ENCODE measurements around the gene CALR. TPM values are rescaled to one million over a fixed set of nuclear protein-coding genes. Genes with fewer than 3 reads are reported as not detected.
"Not testable (repeated sequence)": the region's sequence is repeated elsewhere in the genome, so short reads cannot be mapped to it uniquely, and the experiment has no call there.

CALR gene
- total and polyA plus RNA-seq, 2 donors (not counting 1 experiment from before 2014, with no cell fraction given) = 1,447 to 2,757 TPM

DNA sequence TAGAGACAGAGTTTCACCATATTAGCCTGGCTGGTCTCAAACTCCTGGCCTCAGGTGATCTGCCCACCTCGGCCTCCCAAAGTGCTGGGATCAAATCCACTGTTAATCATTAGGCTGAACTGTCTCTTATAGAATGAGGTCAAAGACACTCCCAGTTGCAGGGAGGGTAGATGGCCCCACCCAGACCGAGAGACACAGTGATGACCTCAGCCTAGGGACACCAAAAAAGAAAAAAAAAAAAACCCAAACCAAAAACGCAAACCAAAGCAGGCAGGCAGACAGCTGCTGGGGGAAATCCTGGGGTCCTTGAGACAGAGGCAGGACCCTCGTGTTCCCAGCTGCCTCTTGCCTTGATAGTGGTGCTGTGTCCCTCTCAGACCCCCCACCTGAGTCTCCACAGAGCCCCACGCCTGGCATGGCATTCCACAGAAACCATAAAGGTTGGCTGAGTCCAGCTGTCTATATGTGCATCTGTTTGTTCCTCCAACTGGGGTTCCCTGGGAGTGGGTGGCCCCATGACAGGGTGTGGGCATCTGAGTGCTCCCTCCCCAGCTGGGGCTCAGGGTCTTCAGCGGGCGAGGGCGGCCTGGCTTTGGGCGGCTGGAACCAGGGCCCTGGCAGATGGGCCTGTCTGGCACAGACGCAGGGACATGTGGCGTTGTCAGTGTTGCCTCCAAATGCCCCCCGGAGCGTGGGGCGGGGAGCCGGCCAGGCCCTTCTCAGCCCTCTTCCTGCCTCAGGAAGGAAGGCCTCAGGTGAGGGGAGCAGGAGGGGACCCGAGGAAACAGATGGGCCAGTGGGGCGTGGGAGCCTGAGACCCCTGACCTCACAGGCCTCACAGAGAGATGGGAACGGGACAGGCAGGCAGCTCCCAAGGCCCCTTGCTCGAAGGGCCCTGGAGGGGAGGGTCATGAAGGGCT lies 36.2 kb downstream of the CALR start:
- Histone ChIP-seq H4K20me1 (ENCODE audit: control insufficient read depth, extremely low read depth, insufficient read depth, low read length) (no peaks in the 10 kb centered on the region), H3K36me3 (ENCODE audit: control insufficient read depth, insufficient read depth, low read length) (no peaks in the 10 kb centered on the region), H3K4me1 (ENCODE audit: control insufficient read depth, extremely low read depth, insufficient read depth, low read length) (no peaks in the 10 kb centered on the region), H3K27me3 (ENCODE audit: control insufficient read depth, insufficient read depth, low read length) (no peaks in the 10 kb centered on the region), H3K27ac (ENCODE audit: insufficient read depth, low read length) (no peak overlapping the region), H3K9me3 (ENCODE audit: control insufficient read depth, insufficient read depth, low read depth, low read length) (no peaks in the 10 kb centered on the region), H3K9ac (ENCODE audit: insufficient read depth, low read length) (no peak overlapping the region), H3K79me2 (ENCODE audit: control insufficient read depth, insufficient read depth, low read length) (no peaks in the 10 kb centered on the region), H3K4me2 (ENCODE audit: extremely low read depth, insufficient read depth, low read length) (no peak overlapping the region), H3K4me3 (replicated peaks in 1 of 4; ENCODE audit: control extremely low read depth in 1 of 4, insufficient read depth in 1 of 4, low read depth in 3 of 4, low read length in 4 of 4) (no peak overlapping the region), H2AFZ (ENCODE audit: low read length) (no peak overlapping the region)
- no peak for DNase-seq (ENCODE audit: low read depth in 2 of 2)
- TF ChIP-seq, protein P1, sequence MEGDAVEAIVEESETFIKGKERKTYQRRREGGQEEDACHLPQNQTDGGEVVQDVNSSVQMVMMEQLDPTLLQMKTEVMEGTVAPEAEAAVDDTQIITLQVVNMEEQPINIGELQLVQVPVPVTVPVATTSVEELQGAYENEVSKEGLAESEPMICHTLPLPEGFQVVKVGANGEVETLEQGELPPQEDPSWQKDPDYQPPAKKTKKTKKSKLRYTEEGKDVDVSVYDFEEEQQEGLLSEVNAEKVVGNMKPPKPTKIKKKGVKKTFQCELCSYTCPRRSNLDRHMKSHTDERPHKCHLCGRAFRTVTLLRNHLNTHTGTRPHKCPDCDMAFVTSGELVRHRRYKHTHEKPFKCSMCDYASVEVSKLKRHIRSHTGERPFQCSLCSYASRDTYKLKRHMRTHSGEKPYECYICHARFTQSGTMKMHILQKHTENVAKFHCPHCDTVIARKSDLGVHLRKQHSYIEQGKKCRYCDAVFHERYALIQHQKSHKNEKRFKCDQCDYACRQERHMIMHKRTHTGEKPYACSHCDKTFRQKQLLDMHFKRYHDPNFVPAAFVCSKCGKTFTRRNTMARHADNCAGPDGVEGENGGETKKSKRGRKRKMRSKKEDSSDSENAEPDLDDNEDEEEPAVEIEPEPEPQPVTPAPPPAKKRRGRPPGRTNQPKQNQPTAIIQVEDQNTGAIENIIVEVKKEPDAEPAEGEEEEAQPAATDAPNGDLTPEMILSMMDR (conservative IDR thresholded peaks at IDR 0.05 in 1 of 2, IDR thresholded peaks at IDR 0.05 in 1 of 2; ENCODE audit: low read depth in 1 of 2, low read length in 2 of 2) = no peak
- no peak for TF ChIP-seq EZH2 (IDR thresholded peaks at IDR 0.05; ENCODE audit: low read length, missing control alignments)

DNA sequence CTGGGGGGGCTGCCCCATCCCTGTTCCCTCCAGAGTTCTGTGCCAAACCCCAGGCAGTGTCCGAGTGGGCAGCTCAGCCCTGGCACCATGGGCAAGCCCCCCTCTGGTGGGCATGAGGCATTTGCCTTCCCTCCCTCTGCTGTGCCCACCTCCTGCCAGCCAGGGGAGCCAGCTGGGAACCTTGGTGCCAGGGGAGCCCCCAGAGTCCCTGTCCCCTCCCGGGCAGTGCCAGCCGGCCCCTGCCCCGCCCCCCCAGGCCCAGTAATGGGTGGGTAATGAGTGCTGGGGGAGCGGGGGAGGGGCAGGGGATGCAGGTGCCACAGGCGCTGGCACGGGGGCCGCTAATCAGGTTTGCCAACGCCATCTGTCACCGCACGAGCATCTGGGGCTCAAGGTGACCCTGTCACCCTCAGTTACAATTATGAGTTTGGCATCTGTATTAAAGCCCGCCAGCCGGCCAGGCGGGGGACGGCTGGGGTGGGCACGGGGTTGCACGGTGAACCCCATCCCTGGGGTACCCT lies 36.9 kb downstream of the CALR start:
- H3K4me1 ChIP-seq (ENCODE audit: control insufficient read depth, extremely low read depth, insufficient read depth, low read length) = no peaks in the 10 kb centered on the region
- no peaks in the 10 kb centered on the region for H3K79me2 ChIP-seq (ENCODE audit: control insufficient read depth, insufficient read depth, low read length)
- no peak overlapping the region for H2AFZ ChIP-seq (ENCODE audit: low read length)
- H3K4me3 ChIP-seq (replicated peaks in 1 of 4; ENCODE audit: control extremely low read depth in 1 of 4, insufficient read depth in 1 of 4, low read depth in 3 of 4, low read length in 4 of 4) = no peak overlapping the region
- H3K4me2 ChIP-seq (ENCODE audit: extremely low read depth, insufficient read depth, low read length) = no peak overlapping the region
- no peaks in the 10 kb centered on the region for H3K9me3 ChIP-seq (ENCODE audit: control insufficient read depth, insufficient read depth, low read depth, low read length)
- H4K20me1 ChIP-seq (ENCODE audit: control insufficient read depth, extremely low read depth, insufficient read depth, low read length) = no peaks in the 10 kb centered on the region
- DNase-seq (ENCODE audit: low read depth in 2 of 2) = no peak
- no peak overlapping the region for H3K27ac ChIP-seq (ENCODE audit: insufficient read depth, low read length)
- TF ChIP-seq, protein P1 (conservative IDR thresholded peaks at IDR 0.05 in 1 of 2, IDR thresholded peaks at IDR 0.05 in 1 of 2; ENCODE audit: low read depth in 1 of 2, low read length in 2 of 2) = no peak
- no peak for TF ChIP-seq EZH2 (IDR thresholded peaks at IDR 0.05; ENCODE audit: low read length, missing control alignments)
- H3K9ac ChIP-seq (ENCODE audit: insufficient read depth, low read length) = no peak overlapping the region
- no peaks in the 10 kb centered on the region for H3K27me3 ChIP-seq (ENCODE audit: control insufficient read depth, insufficient read depth, low read length)
- no peaks in the 10 kb centered on the region for H3K36me3 ChIP-seq (ENCODE audit: control insufficient read depth, insufficient read depth, low read length)

DNA sequence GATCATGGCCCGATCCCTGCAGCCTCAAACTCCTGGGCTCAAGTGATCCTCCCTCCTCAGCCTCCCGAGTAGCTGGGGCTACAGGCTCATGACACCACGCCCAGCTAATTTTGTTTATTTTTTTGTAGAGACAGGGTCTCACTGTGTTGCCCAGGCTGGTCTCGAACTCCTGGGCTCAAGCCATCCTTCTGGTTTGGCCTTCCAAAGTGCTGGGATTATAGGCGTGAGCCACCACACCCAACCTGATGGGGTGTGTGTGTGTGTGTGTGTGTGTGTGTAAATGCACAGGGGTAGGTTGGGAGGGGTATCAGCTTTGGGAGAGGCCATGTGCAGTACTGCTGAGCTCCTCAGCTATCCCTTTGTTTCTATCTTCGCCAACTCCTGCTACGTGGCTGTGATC lies 37.7 kb downstream of the CALR start:
- not testable (repeated sequence) for H3K4me1 ChIP-seq (ENCODE audit: control insufficient read depth, extremely low read depth, insufficient read depth, low read length); H4K20me1 ChIP-seq (ENCODE audit: control insufficient read depth, extremely low read depth, insufficient read depth, low read length); H3K4me3 ChIP-seq (replicated peaks in 1 of 4; ENCODE audit: control extremely low read depth in 1 of 4, insufficient read depth in 1 of 4, low read depth in 3 of 4, low read length in 4 of 4); DNase-seq (ENCODE audit: low read depth in 2 of 2); H2AFZ ChIP-seq (ENCODE audit: low read length); H3K27me3 ChIP-seq (ENCODE audit: control insufficient read depth, insufficient read depth, low read length); H3K27ac ChIP-seq (ENCODE audit: insufficient read depth, low read length); H3K9ac ChIP-seq (ENCODE audit: insufficient read depth, low read length); H3K79me2 ChIP-seq (ENCODE audit: control insufficient read depth, insufficient read depth, low read length); H3K9me3 ChIP-seq (ENCODE audit: control insufficient read depth, insufficient read depth, low read depth, low read length); H3K36me3 ChIP-seq (ENCODE audit: control insufficient read depth, insufficient read depth, low read length); H3K4me2 ChIP-seq (ENCODE audit: extremely low read depth, insufficient read depth, low read length)

All from fibroblast of lung (primary cell).